Neural cell (in vitro differentiated cells): ENCODE data around the gene CYP46A1. TPM values are rescaled to one million over a fixed set of nuclear protein-coding genes. Genes with fewer than 3 reads are reported as not detected.

Experiments used
- H2AFZ ChIP-seq: fragments of 200-600, 300-800 bp; sonication (generic), shearing (Covaris generic); 2 replicates; pipeline ENCODE4 v1.6.0; 2014; ENCODE audit warnings: low read depth, mild to moderate bottlenecking, antibody characterized with exemption, low read length, moderate library complexity
- H3F3A ChIP-seq: fragments of 200-600 bp; shearing (Covaris generic); 2 replicates; pipeline ENCODE4 v1.6.1; 2016; ENCODE audit warnings: mild to moderate bottlenecking, moderate library complexity, mixed read lengths, antibody characterized with exemption, low read length; ENCODE audit not compliant: insufficient read depth, poor library complexity, severe bottlenecking
- H3K27ac ChIP-seq: fragments of 200-600, 300-800 bp; sonication (generic), shearing (Covaris generic); 2 replicates; pipeline ENCODE4 v1.5.1; 2014; ENCODE audit warnings: mild to moderate bottlenecking, low read length, moderate library complexity
- H3K27me3 ChIP-seq: fragments of 300-800, 200-600 bp; sonication (generic), shearing (Covaris generic); 2 replicates; pipeline ENCODE4 v1.6.0; 2014; ENCODE audit warnings: mild to moderate bottlenecking, low read depth, low read length, moderate library complexity; ENCODE audit not compliant: insufficient read depth
- H3K36me3 ChIP-seq: fragments of 300-800, 200-600 bp; sonication (generic), shearing (Covaris generic); 2 replicates; pipeline ENCODE4 v1.5.1; 2014; ENCODE audit warnings: mild to moderate bottlenecking, antibody characterized with exemption, low read length, moderate library complexity; ENCODE audit not compliant: insufficient read depth
- H3K4me2 ChIP-seq: fragments of 300-800, 200-600 bp; sonication (generic), shearing (Covaris generic); 2 replicates; pipeline ENCODE4 v1.6.0; 2014; ENCODE audit warnings: mild to moderate bottlenecking, low read length
- H3K4me3 ChIP-seq: fragments of 300-800, 200-600 bp; sonication (generic), shearing (Covaris generic); 2 replicates; pipeline ENCODE4 v1.5.1; 2014; ENCODE audit warnings: mild to moderate bottlenecking, low read length, moderate library complexity
- H3K79me2 ChIP-seq: fragments of 200-600 bp; shearing (Covaris generic); replicated peaks from 2 replicates; pipeline ENCODE4 v1.6.0; 2014; ENCODE audit warnings: mild to moderate bottlenecking, low read length, moderate library complexity; ENCODE audit not compliant: insufficient read depth
- H3K9ac ChIP-seq: fragments of 300-800, 200-600 bp; sonication (generic), shearing (Covaris generic); 2 replicates; pipeline ENCODE4 v1.6.1; 2016; ENCODE audit warnings: mild to moderate bottlenecking, low read length, mixed read lengths
- H3K9me2 ChIP-seq: fragments of 200-600 bp; shearing (Covaris generic); 2 replicates; pipeline ENCODE4 v1.6.1; 2016; ENCODE audit warnings: mild to moderate bottlenecking, low read length, mixed read lengths; ENCODE audit not compliant: insufficient read depth
- H3K9me3 ChIP-seq: fragments of 200-600, 300-800 bp; sonication (generic), shearing (Covaris generic); 2 replicates; pipeline ENCODE4 v1.6.1; 2016; ENCODE audit warnings: mild to moderate bottlenecking, mixed run types, low read length, moderate library complexity, mixed read lengths
- H4K20me1 ChIP-seq: fragments of 200-600 bp; shearing (Covaris generic); 2 replicates; pipeline ENCODE4 v1.6.1; 2016; ENCODE audit warnings: mild to moderate bottlenecking, mixed run types; ENCODE audit not compliant: insufficient read depth
- CTCF ChIP-seq: fragments of 450-650 bp; IDR thresholded peaks from 2 replicates; pipeline ENCODE4 v1.5.1; 2014; ENCODE audit warnings: antibody characterized with exemption, mild to moderate bottlenecking, moderate library complexity; ENCODE audit not compliant: poor library complexity, severe bottlenecking
- EP300 ChIP-seq: fragments of 450-650 bp; conservative IDR thresholded peaks from 2 replicates; pipeline ENCODE4 v1.6.1; 2014; ENCODE audit warnings: antibody characterized with exemption, mild to moderate bottlenecking, moderate library complexity; ENCODE audit not compliant: poor library complexity, severe bottlenecking
- EZH2 ChIP-seq: fragments of 200-600, 300-800 bp; shearing (Covaris generic), sonication (generic); IDR thresholded peaks from 2 replicates; pipeline ENCODE4 v1.6.1; 2014; ENCODE audit warnings: antibody characterized with exemption, low read length, borderline replicate concordance, mild to moderate bottlenecking; ENCODE audit not compliant: insufficient read depth, poor library complexity, severe bottlenecking
- MXI1 ChIP-seq: fragments of 450-650 bp; conservative IDR thresholded peaks from 2 replicates; pipeline ENCODE4 v1.6.1; 2014; ENCODE audit warnings: antibody characterized with exemption, mild to moderate bottlenecking; ENCODE audit not compliant: poor library complexity, severe bottlenecking
- POLR2AphosphoS5 ChIP-seq: IDR thresholded peaks from 2 replicates; pipeline ENCODE4 v1.6.1; 2012
- RAD21 ChIP-seq: fragments of 450-650 bp; conservative IDR thresholded peaks from 2 replicates; pipeline ENCODE4 v1.6.1; 2014; ENCODE audit warnings: antibody characterized with exemption, mild to moderate bottlenecking, moderate library complexity
- REST ChIP-seq: IDR thresholded peaks from 2 replicates; pipeline ENCODE4 v1.6.1; 2012; ENCODE audit warnings: borderline replicate concordance
- SMC3 ChIP-seq: fragments of 450-650 bp; conservative IDR thresholded peaks from 2 replicates; pipeline ENCODE4 v1.6.1; 2014; ENCODE audit warnings: antibody characterized with exemption, mild to moderate bottlenecking, moderate library complexity; ENCODE audit not compliant: poor library complexity
- TAF1 ChIP-seq: IDR thresholded peaks from 2 replicates; pipeline ENCODE4 v1.6.1; 2012; ENCODE audit warnings: low read depth
- polyA plus RNA-seq: library from polyadenylated mRNA; depleted of rRNA; stranded (reverse); fragments of >200 nt; gene quantifications from 2 replicates; pipeline ENCODE4 v1.2.3, GENCODE V29; 2014

Gene CYP46A1
- polyA plus RNA-seq, 1 donor from 2014 or later, result 5.4 TPM

DNA sequence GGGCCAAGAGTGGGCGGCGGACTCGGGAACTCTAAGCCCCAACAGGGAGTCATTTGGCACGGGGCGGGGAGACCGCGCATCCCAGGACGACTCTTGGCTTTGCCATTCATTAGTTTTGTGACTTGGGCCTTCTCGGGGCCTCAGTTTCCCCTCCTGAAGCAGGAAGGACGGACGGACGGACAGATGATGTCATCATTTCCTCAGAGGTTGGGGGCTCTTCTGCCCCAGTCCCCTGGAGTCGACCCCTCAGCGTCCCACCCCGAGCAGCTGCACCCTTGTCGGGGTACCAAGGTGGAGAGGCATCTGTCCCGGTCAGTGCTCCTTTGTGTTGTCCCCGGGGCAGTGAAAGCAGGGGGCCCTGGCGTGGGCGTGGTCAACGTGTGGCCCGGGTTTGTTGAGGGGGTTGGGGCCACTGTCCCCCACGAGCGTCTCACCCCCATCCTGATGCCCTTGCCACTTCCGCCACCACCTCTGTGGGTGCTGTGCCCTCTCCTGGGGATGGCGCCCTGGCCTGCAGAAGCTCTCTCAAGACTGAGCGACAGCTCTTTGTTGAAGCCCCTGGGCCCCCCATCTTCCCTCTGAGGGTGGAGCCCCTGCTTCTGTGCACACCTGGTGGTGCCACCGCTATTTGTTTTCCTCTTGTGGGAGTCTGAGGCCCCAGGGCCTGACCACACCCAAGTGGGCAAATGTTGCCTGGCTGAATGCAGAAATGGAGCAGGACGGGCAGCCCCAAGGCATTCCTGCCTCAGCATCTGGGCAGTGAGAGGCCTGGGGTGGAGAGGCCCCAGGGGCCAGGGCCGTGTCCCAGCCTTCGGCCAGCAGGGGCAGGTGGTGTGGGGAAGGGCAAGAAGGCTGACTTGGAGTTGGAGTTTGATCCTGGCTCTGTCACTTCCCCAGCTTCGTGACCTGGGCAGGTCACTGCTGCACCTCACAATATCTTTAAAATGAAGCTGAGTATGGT is 38.3 kb upstream of the CYP46A1 start:
- peaks cover 15% of the 10 kb centered on the region for H3K27me3 ChIP-seq
- H4K20me1 ChIP-seq, result no peaks in the 10 kb centered on the region
- H3K9ac ChIP-seq, result no peak overlapping the region
- H3K9me2 ChIP-seq, result no peaks in the 10 kb centered on the region
- H3K79me2 ChIP-seq, result no peaks in the 10 kb centered on the region
- H3K27ac ChIP-seq, result no peak overlapping the region
- H3K4me3 ChIP-seq, result no peak overlapping the region
- H2AFZ ChIP-seq, result no peak overlapping the region
- no peak overlapping the region for H3K4me2 ChIP-seq
- TF ChIP-seq POLR2AphosphoS5 (no peak), MXI1 (no peak), RAD21 (no peak), EP300 (no peak), EZH2 (no peak), SMC3 (no peak), REST (no peak), TAF1 (no peak), CTCF (no peak)
- no peaks in the 10 kb centered on the region for H3F3A ChIP-seq
- H3K36me3 ChIP-seq, result no peaks in the 10 kb centered on the region
- H3K9me3 ChIP-seq, result no peaks in the 10 kb centered on the region

- peaks cover 15% of the 10 kb centered on the region for H3K27me3 ChIP-seq
- H3K4me2 ChIP-seq, result no peak overlapping the region
- no peak overlapping the region for H3K4me3 ChIP-seq
- no peak overlapping the region for H3K27ac ChIP-seq
- no peaks in the 10 kb centered on the region for H3K79me2 ChIP-seq
- H3K9me3 ChIP-seq, result no peaks in the 10 kb centered on the region
- no peaks in the 10 kb centered on the region for H3K9me2 ChIP-seq
- no peak overlapping the region for H3K9ac ChIP-seq
- H2AFZ ChIP-seq, result no peak overlapping the region
- no peaks in the 10 kb centered on the region for H3K36me3 ChIP-seq
- TF ChIP-seq CTCF, result no peak
- TF ChIP-seq SMC3, result no peak
- TF ChIP-seq MXI1, result no peak
- TF ChIP-seq RAD21, result no peak
- no peak for TF ChIP-seq EP300
- no peak for TF ChIP-seq TAF1
- TF ChIP-seq EZH2, result no peak
- no peaks in the 10 kb centered on the region for H3F3A ChIP-seq
- no peaks in the 10 kb centered on the region for H4K20me1 ChIP-seq
Observed at GRCh38 chr14:99647411-99647810, 36.7 kb upstream of the CYP46A1 start.
